ENCODE results near the gene KCNQ1OT1.

The KCNQ1OT1 gene

DNA sequence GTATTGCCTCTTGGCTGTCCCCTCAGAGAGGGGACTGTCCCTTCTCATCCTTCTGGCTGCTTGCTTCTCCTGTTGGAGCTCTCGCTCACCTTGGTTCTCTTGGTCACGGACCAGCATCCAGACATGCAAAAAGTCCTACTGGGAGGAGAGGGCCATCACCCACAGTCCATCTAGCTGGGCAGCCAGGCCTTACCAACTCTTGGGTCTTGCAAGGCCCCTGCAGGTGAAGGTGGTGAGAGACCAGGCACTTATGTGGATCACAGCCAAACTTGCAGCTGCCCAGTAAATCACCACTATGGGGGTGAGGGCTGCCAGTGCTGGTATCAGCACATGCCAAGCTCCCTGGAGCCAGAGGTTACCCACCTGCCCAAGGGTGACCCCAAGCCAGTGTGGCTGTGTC lies 36.3 kb downstream of the KCNQ1OT1 start:
- DNase-seq (ENCODE audit: insufficient read length, low spot score) (no peak), FAIRE-seq (no peak)
- TF ChIP-seq POLR2A (IDR thresholded peaks at IDR 0.05; ENCODE audit: low read depth, low read length): no peak

DNA sequence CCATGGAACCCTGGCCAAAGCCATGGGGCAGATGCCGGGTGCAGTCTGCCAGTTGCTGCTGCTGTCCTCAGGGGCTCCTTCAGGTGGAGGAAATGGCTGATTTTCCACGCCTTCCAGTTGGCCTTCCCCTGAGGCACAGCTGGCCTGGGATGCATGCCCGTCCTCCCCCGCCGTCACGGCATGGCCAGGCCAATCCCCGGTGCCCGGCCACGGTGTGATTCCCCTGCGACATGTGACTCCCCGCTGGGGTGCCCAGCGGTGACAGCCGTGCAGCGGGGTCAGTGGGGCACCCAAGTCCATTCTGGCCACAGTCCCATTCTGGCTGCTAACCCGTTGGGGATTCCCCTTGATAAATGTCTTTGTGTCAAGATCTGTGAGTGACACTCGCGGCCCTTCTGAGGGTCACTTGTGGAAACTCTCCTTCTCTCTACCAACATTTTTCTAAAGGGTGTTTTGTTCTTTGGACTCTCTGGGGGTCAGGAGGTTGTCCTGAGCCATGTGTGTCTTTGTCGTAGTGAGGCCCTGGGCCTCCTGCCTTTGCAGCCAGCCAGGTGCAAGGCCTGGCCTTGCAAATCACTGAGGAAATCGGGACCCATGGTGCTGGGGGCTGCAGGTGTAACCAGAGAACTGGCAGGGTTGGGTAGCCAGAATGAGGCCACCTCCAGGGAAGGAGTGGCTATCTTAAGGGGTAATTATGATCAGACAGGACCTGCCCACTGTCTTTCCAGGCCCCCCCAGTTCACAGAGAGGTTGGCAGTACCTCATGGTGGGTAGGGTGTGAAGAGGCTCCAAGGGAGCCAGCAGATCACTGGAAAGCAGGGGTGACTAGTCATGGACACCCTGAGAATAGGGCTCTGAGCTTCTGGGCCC lies 37.1 kb downstream of the KCNQ1OT1 start:
- no peak for TF ChIP-seq POLR2A (IDR thresholded peaks at IDR 0.05; ENCODE audit: low read depth, low read length)
- FAIRE-seq (no peak), DNase-seq (ENCODE audit: insufficient read length, low spot score) (no peak)

DNA sequence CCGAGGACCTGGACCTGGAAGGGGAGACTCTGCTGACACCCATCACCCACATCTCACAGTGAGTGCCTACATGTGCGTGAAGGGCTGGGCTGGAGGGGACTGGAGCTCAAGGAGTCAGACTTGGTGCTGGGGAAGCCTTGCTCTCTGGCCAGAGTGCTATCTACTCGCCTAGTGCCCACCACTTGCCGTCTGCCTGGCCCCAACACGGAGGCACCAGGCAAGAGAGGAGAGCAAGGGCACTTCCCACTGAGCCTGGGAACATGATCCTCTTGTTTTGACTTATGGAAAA lies 37.8 kb downstream of the KCNQ1OT1 start:
- no peak for TF ChIP-seq POLR2A (IDR thresholded peaks at IDR 0.05; ENCODE audit: low read depth, low read length)
- no peak for DNase-seq (ENCODE audit: insufficient read length, low spot score)
- no peak for FAIRE-seq

DNA sequence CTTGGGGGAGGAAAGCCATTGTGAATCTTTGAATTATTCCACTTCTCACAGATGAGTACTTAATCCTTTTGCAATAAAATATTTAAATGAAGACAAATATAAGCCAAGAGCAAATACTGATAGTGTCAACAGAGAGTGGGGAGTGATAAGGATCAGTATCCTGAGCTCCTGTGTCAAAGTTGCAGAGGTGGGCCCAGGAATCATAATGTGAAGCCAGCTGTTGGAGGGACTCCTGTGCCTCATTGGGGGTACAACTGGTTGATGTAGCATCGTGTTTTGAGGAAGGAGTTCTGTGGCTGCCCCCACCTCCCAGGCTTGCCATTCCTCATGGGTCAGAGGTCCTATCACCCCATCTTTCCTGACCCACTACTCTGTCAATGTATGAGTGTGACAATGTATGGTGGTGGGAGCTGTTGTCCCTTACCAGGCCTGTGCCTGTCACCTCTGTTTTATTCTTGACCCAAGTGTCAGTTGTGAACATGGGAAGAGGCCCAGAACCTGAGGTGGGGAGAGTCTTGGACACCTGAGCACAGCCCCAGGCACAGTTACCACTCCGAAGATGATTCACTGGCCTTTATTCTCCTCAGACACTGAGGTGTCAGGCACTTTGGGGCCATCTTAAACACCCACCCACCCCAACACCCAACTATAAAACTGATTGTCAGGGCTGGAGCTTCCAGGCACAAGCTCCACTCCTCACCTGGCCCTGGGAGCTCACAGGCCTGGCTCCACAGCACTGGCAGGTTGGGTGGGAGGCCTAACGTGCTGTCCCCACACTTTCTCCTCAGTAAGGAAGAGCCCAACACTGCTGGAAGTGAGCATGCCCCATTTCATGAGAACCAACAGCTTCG lies 38.4 kb downstream of the KCNQ1OT1 start:
- no peak for FAIRE-seq
- TF ChIP-seq POLR2A (IDR thresholded peaks at IDR 0.05; ENCODE audit: low read depth, low read length): no peak
- DNase-seq (ENCODE audit: insufficient read length, low spot score): no peak

DNA sequence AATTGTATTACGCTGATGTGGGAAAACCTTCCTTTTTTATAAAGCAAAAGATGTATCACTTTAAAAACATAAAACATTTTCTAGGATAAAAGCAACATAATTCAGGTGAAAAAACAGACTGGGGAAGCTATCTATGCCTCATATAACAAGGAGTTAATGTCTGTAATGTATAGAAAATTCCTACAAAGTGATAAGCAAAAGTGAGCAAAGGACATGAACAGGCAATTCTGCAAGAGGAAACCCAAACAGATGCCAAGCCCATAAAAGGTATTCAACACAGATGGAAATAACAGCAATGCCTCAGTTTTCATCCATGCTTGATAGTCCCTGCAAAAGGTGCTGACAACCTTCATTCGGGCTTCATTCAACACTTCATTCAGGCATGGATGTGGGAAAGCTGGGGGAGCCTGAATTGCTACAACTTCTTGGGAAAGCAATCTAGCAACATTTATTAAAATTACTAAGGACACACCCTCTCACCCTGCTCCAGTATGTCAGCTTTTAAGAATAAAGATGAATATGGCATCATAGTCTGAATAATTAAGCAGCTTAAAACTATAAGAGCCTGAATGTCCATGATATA lies 39.3 kb downstream of the KCNQ1OT1 start:
- DNase-seq (ENCODE audit: insufficient read length, low spot score) (no peak), FAIRE-seq (no peak)
- TF ChIP-seq POLR2A (IDR thresholded peaks at IDR 0.05; ENCODE audit: low read depth, low read length): no peak

DNA sequence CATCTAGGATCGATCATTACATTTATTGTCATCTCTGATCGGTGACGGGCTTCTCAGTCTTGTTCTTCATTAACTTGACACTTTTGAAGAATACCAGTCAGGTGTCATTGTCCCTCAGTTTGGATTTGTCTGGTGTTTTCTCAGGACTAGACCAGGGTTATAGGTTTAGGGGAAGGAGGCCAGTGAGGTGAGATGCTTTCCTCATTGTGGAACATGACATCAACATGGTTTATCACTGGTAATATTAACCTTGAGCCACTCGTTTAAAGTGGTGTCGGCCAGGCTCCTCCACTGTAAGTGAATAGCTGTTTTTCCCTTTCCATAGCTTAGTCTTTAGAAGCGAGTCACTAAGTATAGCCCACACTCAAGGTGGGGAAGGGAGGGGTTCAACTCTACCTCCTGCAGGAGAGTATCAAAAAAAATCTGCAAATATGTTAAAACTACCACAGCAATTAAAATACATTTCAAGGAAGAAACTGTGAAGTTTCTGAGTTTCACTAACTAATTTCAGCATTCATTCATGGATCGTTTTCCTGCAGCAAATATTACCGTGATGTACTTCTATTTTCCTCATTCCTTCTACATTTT lies 42.0 kb downstream of the KCNQ1OT1 start:
- DNase-seq (ENCODE audit: insufficient read length, low spot score) (no peak), FAIRE-seq (no peak)
- TF ChIP-seq POLR2A (IDR thresholded peaks at IDR 0.05; ENCODE audit: low read depth, low read length): no peak

DNA sequence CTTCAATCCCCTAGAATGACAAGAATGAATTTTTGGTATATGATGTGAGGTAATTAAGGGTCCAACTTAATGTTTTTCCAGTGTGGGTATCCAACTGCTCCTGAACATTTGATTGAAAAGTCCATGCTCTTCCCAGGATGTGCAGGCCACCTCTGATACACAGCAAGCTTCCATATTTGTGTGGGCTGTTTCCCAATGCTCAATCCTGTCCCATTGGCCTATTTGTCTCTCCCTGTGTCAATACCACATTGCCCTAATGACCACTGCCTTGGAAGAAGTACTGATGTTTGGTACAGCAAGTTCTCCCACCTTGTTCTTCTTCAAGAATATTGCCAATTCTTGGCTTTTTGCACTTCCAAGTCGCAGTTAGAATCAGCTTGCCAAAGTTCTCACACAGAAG lies 42.9 kb downstream of the KCNQ1OT1 start:
- FAIRE-seq: no peak
- no peak for TF ChIP-seq POLR2A (IDR thresholded peaks at IDR 0.05; ENCODE audit: low read depth, low read length)

DNA sequence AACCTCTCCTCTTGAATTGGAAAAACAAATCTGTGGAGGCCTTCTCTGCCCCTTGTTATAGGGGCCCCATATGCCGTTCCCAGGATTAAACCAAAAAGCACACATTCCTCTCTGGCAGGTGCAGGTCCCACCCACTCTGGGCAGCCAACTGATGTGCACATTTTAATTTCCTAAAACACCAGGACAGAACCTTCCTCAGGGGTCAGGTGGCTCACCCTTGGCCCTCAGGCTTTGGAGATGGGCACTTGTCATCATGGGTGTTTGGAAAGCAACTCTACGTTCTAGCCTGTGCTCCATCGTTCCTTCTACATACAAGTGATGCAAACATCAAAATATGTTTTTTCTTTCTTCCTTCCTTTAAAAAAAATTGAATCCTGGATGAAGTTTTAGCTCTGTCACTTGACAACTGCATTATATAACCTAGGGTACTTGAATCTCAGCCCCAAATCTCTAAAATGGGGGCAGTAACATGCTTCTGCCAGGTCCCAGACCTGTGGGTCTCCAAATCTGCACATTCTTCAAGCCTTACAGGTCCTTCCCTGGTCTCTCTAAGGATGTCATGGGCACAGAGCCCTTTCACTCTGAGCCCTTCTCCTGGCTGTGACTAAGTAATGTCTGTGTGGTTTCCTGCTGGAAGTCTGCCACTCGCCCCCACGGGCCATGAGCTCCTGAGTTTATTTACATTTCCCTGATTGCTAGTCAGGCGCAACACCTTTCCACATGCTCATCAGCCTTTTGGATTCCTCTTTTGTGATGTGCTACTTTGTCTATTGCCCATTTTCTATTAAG lies 43.8 kb downstream of the KCNQ1OT1 start:
- TF ChIP-seq POLR2A (IDR thresholded peaks at IDR 0.05; ENCODE audit: low read depth, low read length): no peak
- no peak for FAIRE-seq
- peak; percentile 19 for DNase-seq (ENCODE audit: insufficient read length, low spot score)

More for the DNA sequence above, 42.9 kb downstream of the KCNQ1OT1 start:
- no peak for DNase-seq (ENCODE audit: insufficient read length, low spot score)

DNA sequence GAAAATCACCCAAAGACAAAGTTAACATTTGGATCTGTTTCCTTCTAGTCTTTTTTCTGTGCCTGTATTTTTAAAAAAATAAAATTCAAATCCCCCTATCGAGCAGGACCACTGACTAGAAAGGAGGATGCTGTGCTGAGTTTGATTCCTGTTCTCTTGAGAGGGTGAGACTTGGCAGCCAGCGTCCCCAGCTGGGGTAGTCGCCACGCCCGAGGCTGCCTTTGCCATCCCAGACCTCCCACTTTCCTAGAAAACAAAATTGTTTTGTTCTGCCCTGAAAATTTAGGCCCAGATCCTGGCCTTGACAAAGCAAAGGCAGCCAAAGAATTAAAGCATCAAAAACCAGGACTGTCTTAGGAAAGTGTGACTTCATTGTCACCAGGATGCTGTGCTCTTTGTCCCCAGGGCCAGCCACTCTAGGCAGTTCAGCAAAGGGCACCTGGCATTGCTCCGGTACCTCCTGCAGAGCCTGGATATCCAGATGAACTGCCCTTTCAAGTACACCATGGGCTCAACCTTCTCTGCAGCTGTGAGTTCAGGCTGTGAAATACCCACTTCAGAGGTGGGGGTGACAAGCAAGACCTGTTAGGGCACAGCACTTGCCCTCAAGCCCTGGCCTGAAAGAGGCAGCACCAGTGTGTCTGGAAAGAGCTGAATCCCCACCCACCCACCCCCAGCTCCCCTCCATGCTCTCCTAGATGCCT lies 44.6 kb downstream of the KCNQ1OT1 start:
- DNase-seq (ENCODE audit: insufficient read length, low spot score) (no peak), FAIRE-seq (no peak)
- TF ChIP-seq POLR2A (IDR thresholded peaks at IDR 0.05; ENCODE audit: low read depth, low read length): no peak

DNA sequence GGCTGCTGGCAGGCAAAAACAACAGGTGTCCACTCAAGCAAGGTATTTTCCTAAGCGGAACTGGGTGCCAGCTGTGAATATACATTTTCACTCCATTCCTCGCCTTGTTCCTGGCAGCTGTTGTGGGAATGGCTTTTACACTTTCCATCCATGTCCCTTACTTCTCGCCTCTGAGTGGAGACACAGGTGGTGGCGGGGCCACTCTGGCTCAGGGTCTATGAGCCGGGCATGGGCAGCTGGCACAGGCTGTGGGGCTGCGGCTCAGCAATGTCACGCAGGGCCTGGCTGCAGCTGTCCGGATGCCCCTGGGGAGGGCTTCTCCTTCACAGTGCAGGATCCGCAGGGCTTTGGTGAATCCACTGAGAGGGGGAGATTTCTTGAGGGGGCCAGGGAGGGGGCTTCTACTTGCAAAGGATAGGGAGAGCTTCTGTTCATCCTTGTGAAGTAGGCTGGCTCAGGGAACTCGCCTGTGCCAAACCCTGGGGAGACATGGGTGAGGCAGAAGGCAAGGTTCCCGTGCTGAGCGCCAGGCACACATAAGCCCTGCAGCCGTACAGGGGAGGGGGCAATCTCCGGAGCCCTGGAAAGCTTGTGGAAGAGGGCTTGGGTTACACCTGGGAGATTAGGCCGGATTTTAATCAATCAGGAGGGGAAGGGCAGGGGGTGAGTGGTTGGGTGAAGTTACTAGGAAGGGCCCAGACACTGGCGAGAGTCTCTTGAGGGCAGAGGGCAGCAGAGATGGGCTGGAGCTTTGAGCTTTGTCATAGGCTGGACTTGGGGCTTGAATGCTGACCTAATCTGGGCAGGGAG lies 45.7 kb downstream of the KCNQ1OT1 start:
- DNase-seq (ENCODE audit: insufficient read length, low spot score): no peak
- FAIRE-seq: no peak
- no peak for TF ChIP-seq POLR2A (IDR thresholded peaks at IDR 0.05; ENCODE audit: low read depth, low read length)

DNA sequence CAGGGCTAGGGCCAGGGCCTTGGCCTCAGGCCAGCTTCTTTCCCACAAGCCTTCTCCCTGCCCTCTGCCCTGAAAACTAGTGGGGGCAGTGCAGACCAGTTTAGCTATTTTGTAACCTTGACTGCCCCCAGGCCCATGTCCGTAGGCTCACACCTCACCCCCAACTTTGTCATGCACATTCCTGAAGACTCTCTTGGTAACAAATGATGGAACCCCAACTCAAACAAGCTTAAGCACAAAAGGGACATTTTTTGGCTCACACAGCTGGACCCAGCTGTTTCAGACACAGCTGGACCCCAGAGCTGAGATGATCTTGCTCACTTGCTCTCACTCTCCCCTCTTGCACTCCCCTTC lies 46.6 kb downstream of the KCNQ1OT1 start:
- no peak for TF ChIP-seq POLR2A (IDR thresholded peaks at IDR 0.05; ENCODE audit: low read depth, low read length)
- FAIRE-seq (no peak), DNase-seq (ENCODE audit: insufficient read length, low spot score) (no peak)

Data from H54 (cell line).